DOHH2 (cell line): Measurements from ENCODE around the gene LPAR5.
A peak's percentile ranks its signal among the peaks of the same experiment; 100 is the strongest.

ENCODE experiments used
- H3F3A ChIP-seq: fragments of 200-600 bp; sonication (generic), shearing (Covaris generic); 2 replicates; pipeline ENCODE4 v1.6.0; 2016; ENCODE audit warnings: antibody characterized with exemption, mild to moderate bottlenecking; ENCODE audit not compliant: control insufficient read depth, insufficient read depth
- H3K27ac ChIP-seq: fragments of 200-600 bp; sonication (generic); 2 replicates; pipeline ENCODE4 v1.5.1; 2014; ENCODE audit warnings: low read depth, mild to moderate bottlenecking, low read length, moderate library complexity
- H3K27me3 ChIP-seq: fragments of 200-600 bp; sonication (generic); 2 replicates; pipeline ENCODE4 v1.6.1; 2014; ENCODE audit warnings: mild to moderate bottlenecking, low read length, mixed read lengths; ENCODE audit not compliant: control insufficient read depth
- H3K36me3 ChIP-seq: fragments of 200-600 bp; sonication (generic); 2 replicates; pipeline ENCODE4 v1.6.1; 2014; ENCODE audit warnings: mild to moderate bottlenecking, low read length, moderate library complexity, mixed read lengths; ENCODE audit not compliant: control insufficient read depth
- H3K4me1 ChIP-seq: fragments of 200-600 bp; sonication (generic); 2 replicates; pipeline ENCODE4 v1.6.1; 2014; ENCODE audit warnings: mild to moderate bottlenecking, low read length, mixed read lengths; ENCODE audit not compliant: control insufficient read depth
- H3K4me2 ChIP-seq: fragments of 200-600 bp; sonication (generic); 2 replicates; pipeline ENCODE4 v1.6.0; 2014; ENCODE audit warnings: mild to moderate bottlenecking, low read length, moderate library complexity
- H3K4me3 ChIP-seq: fragments of 200-600 bp; sonication (generic); 2 replicates; pipeline ENCODE4 v1.5.1; 2014; ENCODE audit warnings: mild to moderate bottlenecking, low read length, mixed read lengths
- H3K79me2 ChIP-seq: fragments of 200-600 bp; sonication (generic); 2 replicates; pipeline ENCODE4 v1.6.1; 2014; ENCODE audit warnings: mild to moderate bottlenecking, low read length, mixed read lengths; ENCODE audit not compliant: control insufficient read depth
- H3K9me2 ChIP-seq: fragments of 200-600 bp; sonication (generic); replicated peaks from 2 replicates; pipeline ENCODE4 v1.6.1; 2014; ENCODE audit warnings: mild to moderate bottlenecking, low read length, mixed read lengths; ENCODE audit not compliant: control insufficient read depth
- H3K9me3 ChIP-seq: fragments of 200-600 bp; sonication (generic); 2 replicates; pipeline ENCODE4 v1.6.1; 2014; ENCODE audit warnings: antibody characterized with exemption, low read length, mixed read lengths; ENCODE audit not compliant: control insufficient read depth, insufficient read depth
- H4K20me1 ChIP-seq: fragments of 200-600 bp; sonication (generic); 2 replicates; pipeline ENCODE4 v1.6.0; 2014; ENCODE audit warnings: low read depth, mild to moderate bottlenecking, antibody characterized with exemption, low read length, moderate library complexity; ENCODE audit not compliant: control insufficient read depth, insufficient read depth
- CTCF ChIP-seq: fragments of 200-600 bp; sonication (generic); IDR thresholded peaks from one replicate; pipeline ENCODE4 v1.5.1; 2014; ENCODE audit warnings: antibody characterized with exemption, mild to moderate bottlenecking, low read depth, low read length; ENCODE audit not compliant: poor library complexity, severe bottlenecking
- EZH2phosphoT487 ChIP-seq: fragments of 200-600 bp; sonication (generic); IDR thresholded peaks from 2 replicates; pipeline ENCODE4 v1.6.1; 2017; ENCODE audit warnings: borderline replicate concordance, mild to moderate bottlenecking, antibody characterized with exemption, low read length, moderate library complexity, mixed read lengths

Gene LPAR5

GRCh38 chr12:6620137-6620884 is 15.4 kb downstream of the LPAR5 start:
- no peak overlapping the region for H3K27ac ChIP-seq
- no peaks in the 10 kb centered on the region for H3K27me3 ChIP-seq
- H3K9me3 ChIP-seq, result no peaks in the 10 kb centered on the region
- H3K4me1 ChIP-seq, result peaks cover 11% of the 10 kb centered on the region
- H3K4me3 ChIP-seq, result no peak overlapping the region
- H3K36me3 ChIP-seq, result peaks cover 45% of the 10 kb centered on the region
- no peaks in the 10 kb centered on the region for H3K9me2 ChIP-seq
- TF ChIP-seq CTCF (peak; percentile 17), EZH2phosphoT487 (no peak)
- H3K4me2 ChIP-seq, result no peak overlapping the region
- peaks cover 26% of the 10 kb centered on the region for H3K79me2 ChIP-seq
- peaks cover 31% of the 10 kb centered on the region for H3F3A ChIP-seq
- no peaks in the 10 kb centered on the region for H4K20me1 ChIP-seq

DNA sequence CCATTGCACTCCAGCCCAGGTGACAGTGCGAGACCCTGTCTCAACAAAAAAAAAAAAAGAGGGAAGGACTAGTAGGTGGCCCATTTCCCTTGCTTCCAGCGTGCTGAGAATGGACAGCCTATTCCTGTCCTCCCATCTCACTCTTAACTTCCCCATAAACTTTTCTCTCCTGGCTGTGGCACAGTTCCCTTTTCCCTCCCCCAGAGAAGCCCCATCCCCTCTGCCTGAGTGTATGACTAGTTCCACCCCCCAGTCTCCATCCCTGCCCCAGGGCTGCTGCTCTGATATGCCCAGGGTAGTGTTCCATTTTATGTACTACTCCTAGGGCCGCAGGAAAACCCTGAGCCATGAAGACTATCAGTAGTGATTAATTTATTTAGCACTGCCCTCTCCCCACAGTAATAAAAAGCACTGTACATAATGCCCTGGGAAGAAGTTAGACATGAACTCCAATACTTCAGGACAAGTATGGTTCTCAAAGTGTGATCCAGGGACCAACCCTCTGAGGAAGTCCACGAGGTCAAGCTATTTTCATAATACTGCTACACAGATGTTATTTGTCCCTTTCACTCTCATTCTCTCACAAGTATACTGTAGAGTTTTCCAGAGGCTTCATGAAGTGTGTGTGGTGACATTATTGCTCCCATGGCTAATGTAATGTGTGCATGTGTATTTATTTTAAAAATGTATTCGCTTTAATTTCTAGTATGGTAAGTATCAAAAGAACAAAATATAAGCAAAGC is 17.1 kb downstream of the LPAR5 start:
- Histone ChIP-seq H3K4me3 (no peak overlapping the region), H3F3A (peaks cover 37% of the 10 kb centered on the region), H3K27ac (no peak overlapping the region), H3K4me1 (peaks cover 15% of the 10 kb centered on the region), H3K9me3 (no peaks in the 10 kb centered on the region), H3K27me3 (no peaks in the 10 kb centered on the region), H3K9me2 (no peaks in the 10 kb centered on the region), H3K4me2 (no peak overlapping the region), H4K20me1 (no peaks in the 10 kb centered on the region), H3K36me3 (peaks cover 35% of the 10 kb centered on the region), H3K79me2 (peaks cover 18% of the 10 kb centered on the region)
- TF ChIP-seq CTCF (no peak), EZH2phosphoT487 (no peak)

DNA sequence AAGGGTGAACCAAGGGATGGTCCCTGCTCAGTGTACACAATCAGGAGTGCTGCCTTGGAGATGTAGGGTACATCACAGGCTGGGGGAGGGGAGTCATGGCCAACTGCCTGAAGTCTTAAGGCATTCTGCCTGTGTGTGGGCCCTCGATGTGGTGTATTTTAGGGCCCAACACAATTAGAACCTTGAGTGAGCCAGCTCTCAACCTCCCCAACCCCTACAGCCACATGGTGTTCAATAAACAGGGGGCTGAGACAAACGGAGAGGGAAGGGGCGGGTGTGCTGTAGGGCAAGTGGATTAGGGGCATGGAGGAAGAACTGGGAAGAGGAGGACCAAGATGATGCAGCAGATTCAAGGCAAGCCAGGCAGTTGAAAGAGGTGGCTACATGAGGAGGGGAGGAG is 20.0 kb downstream of the LPAR5 start:
- H3K27ac ChIP-seq, result no peak overlapping the region
- peaks cover 3% of the 10 kb centered on the region; the same call in 1 of the 2 replicates for H3K79me2 ChIP-seq
- H3K36me3 ChIP-seq, result peaks cover 23% of the 10 kb centered on the region
- TF ChIP-seq CTCF, result no peak
- TF ChIP-seq EZH2phosphoT487, result no peak
- no peak overlapping the region for H3K4me3 ChIP-seq
- H3K9me2 ChIP-seq, result no peaks in the 10 kb centered on the region
- H3K4me1 ChIP-seq, result peaks cover 42% of the 10 kb centered on the region
- peaks cover 45% of the 10 kb centered on the region for H3F3A ChIP-seq
- no peaks in the 10 kb centered on the region for H3K9me3 ChIP-seq
- H3K27me3 ChIP-seq, result no peaks in the 10 kb centered on the region
- H3K4me2 ChIP-seq, result no peak overlapping the region
- H4K20me1 ChIP-seq, result no peaks in the 10 kb centered on the region
